Mesenchymal stem cell (in vitro differentiated cells and primary cell): ENCODE measurements around the gene DAAM2.

Source experiments
- DNase-seq: peaks from one replicate; pipeline ENCODE4 v3.0.0-alpha.2; 2013
- H2AFZ ChIP-seq: one replicate; pipeline ENCODE4 v1.6.1; 2013; ENCODE audit warnings: low read depth, mild to moderate bottlenecking, control low read depth, inconsistent platforms, low read length, moderate library complexity
- H2AK5ac ChIP-seq: 2 replicates; pipeline ENCODE4 v1.6.1; 2013; ENCODE audit warnings: low read length, moderate library complexity, mild to moderate bottlenecking, inconsistent platforms; ENCODE audit not compliant: severe bottlenecking
- H2BK120ac ChIP-seq: one replicate; pipeline ENCODE4 v1.6.1; 2013; ENCODE audit warnings: low read depth, mild to moderate bottlenecking, inconsistent platforms, low read length, moderate library complexity
- H2BK12ac ChIP-seq, 2 experiments: one replicate each; pipeline ENCODE4 v1.6.1; 2013; ENCODE audit warnings: inconsistent platforms in 2 of 2, low read length in 2 of 2, mild to moderate bottlenecking in 2 of 2, moderate library complexity in 2 of 2, control low read depth in 1 of 2
- H2BK15ac ChIP-seq: one replicate; pipeline ENCODE4 v1.6.1; 2013; ENCODE audit warnings: mild to moderate bottlenecking, low read depth, inconsistent platforms; ENCODE audit not compliant: poor library complexity, severe bottlenecking
- H2BK5ac ChIP-seq: 2 replicates; pipeline ENCODE4 v1.6.1; 2013; ENCODE audit warnings: low read depth, mild to moderate bottlenecking, low read length, control low read depth, inconsistent platforms; ENCODE audit not compliant: poor library complexity, severe bottlenecking
- H3K14ac ChIP-seq, 2 experiments: one replicate each; pipeline ENCODE4 v1.6.1; 2013; ENCODE audit warnings: inconsistent platforms in 2 of 2, low read length in 2 of 2, control low read depth in 1 of 2, mild to moderate bottlenecking in 1 of 2, moderate library complexity in 1 of 2
- H3K18ac ChIP-seq, 2 experiments: one replicate each; pipeline ENCODE4 v1.6.1; 2013; ENCODE audit warnings: inconsistent platforms in 2 of 2, low read length in 2 of 2, control low read depth in 1 of 2, low read depth in 1 of 2, mild to moderate bottlenecking in 1 of 2
- H3K23ac ChIP-seq, 2 experiments: one replicate each; pipeline ENCODE4 v1.6.1; 2013; ENCODE audit warnings: inconsistent platforms in 2 of 2, low read length in 2 of 2, mild to moderate bottlenecking in 2 of 2, moderate library complexity in 2 of 2, control low read depth in 1 of 2
- H3K27ac ChIP-seq: 2 replicates; pipeline ENCODE4 v1.5.1; 2013; ENCODE audit warnings: mild to moderate bottlenecking, moderate library complexity, low read length, control low read depth, inconsistent platforms; ENCODE audit not compliant: poor library complexity, severe bottlenecking
- H3K27me3 ChIP-seq, 2 experiments: 2 replicates each; pipeline versions ENCODE4 v1.6.1 to v1.7.0; 2013; ENCODE audit warnings: low read length in 2 of 2, mild to moderate bottlenecking in 2 of 2, moderate library complexity in 2 of 2, control low read depth in 1 of 2, inconsistent platforms in 1 of 2; ENCODE audit not compliant: control insufficient read depth in 1 of 2, insufficient read depth in 1 of 2
- H3K36me3 ChIP-seq, 2 experiments: 2 replicates each; pipeline versions ENCODE4 v1.6.1 to v1.7.0; 2013; ENCODE audit warnings: low read length in 2 of 2, control low read depth in 1 of 2, inconsistent platforms in 1 of 2, low read depth in 1 of 2, mild to moderate bottlenecking in 1 of 2; ENCODE audit not compliant: insufficient read depth in 2 of 2, control insufficient read depth in 1 of 2
- H3K4ac ChIP-seq, 2 experiments: one replicate each; pipeline ENCODE4 v1.6.1; 2013; ENCODE audit warnings: inconsistent platforms in 2 of 2, low read length in 2 of 2, mild to moderate bottlenecking in 2 of 2, moderate library complexity in 2 of 2, control low read depth in 1 of 2, low read depth in 1 of 2
- H3K4me1 ChIP-seq: 2 replicates; pipeline ENCODE4 v1.6.1; 2013; ENCODE audit warnings: low read depth, low read length, control low read depth; ENCODE audit not compliant: control insufficient read depth, insufficient read depth
- H3K4me2 ChIP-seq: 2 replicates; pipeline ENCODE4 v1.6.1; 2013; ENCODE audit warnings: low read length, mild to moderate bottlenecking, inconsistent platforms; ENCODE audit not compliant: poor library complexity, severe bottlenecking
- H3K4me3 ChIP-seq, 2 experiments: 2 replicates each; pipeline versions ENCODE4 v1.5.1 to v1.7.0; 2013; ENCODE audit warnings: low read length in 2 of 2, mild to moderate bottlenecking in 2 of 2, control low read depth in 1 of 2, low read depth in 1 of 2; ENCODE audit not compliant: insufficient read depth in 1 of 2
- H3K79me1 ChIP-seq: replicated peaks from 2 replicates; pipeline ENCODE4 v1.6.1; 2013; ENCODE audit warnings: mild to moderate bottlenecking, control low read depth, low read length, inconsistent platforms; ENCODE audit not compliant: poor library complexity, severe bottlenecking
- H3K9ac ChIP-seq: 2 replicates; pipeline ENCODE4 v1.7.0; 2013; ENCODE audit warnings: mild to moderate bottlenecking, low read length, moderate library complexity
- H3K9me3 ChIP-seq: 2 replicates; pipeline ENCODE4 v1.7.0; 2013; ENCODE audit warnings: mild to moderate bottlenecking, low read length; ENCODE audit not compliant: control insufficient read depth
- H4K8ac ChIP-seq: one replicate; pipeline ENCODE4 v1.6.1; 2013; ENCODE audit warnings: inconsistent platforms, mild to moderate bottlenecking, low read length, moderate library complexity
- H4K91ac ChIP-seq: one replicate; pipeline ENCODE4 v1.6.1; 2013; ENCODE audit warnings: mild to moderate bottlenecking, low read length, inconsistent platforms
- WGBS: methylation state at CpG from one replicate; pipeline ENCODE4 v1.1.7; 2013; ENCODE audit warnings: mixed read lengths; 5-methylcytosine and 5-hydroxymethylcytosine counted together

The DAAM2 gene

GRCh38 chr6:39910744-39911143 is 118.6 kb downstream of the DAAM2 start:
- H2AFZ ChIP-seq, result no peak overlapping the region

GRCh38 chr6:39911513-39912125 is 119.4 kb downstream of the DAAM2 start:
- Histone ChIP-seq H3K23ac (no peak overlapping the region), H4K8ac (no peak overlapping the region), H2BK120ac (no peak overlapping the region), H3K36me3 (peaks cover 51 to 55% of the 10 kb centered on the region in 2 experiments), H3K4ac (no peak overlapping the region), H3K27me3 (no peaks in the 10 kb centered on the region), H2BK5ac (no peak overlapping the region), H2AFZ (no peak overlapping the region), H3K4me3 (no peak overlapping the region), H3K9me3 (no peaks in the 10 kb centered on the region), H2BK12ac (no peak overlapping the region), H3K4me1 (peaks cover 2% of the 10 kb centered on the region), H4K91ac (no peak overlapping the region), H3K79me1 (peaks cover under 1% of the 10 kb centered on the region), H3K4me2 (no peak overlapping the region), H3K18ac (no peak overlapping the region), H3K9ac (no peak overlapping the region), H2BK15ac (no peak overlapping the region), H2AK5ac (no peak overlapping the region), H3K27ac (no peak overlapping the region), H3K14ac (no peak overlapping the region)
- 93% methylated on average over 10 of the region's 10 CpGs for WGBS
- no peak for DNase-seq

More at GRCh38 chr6:39910744-39911143, 118.6 kb downstream of the DAAM2 start:
- no peak overlapping the region for H3K23ac ChIP-seq
- no peaks in the 10 kb centered on the region for H3K79me1 ChIP-seq
- H3K27ac ChIP-seq, result no peak overlapping the region
- no peak overlapping the region for H3K14ac ChIP-seq
- H4K8ac ChIP-seq, result no peak overlapping the region
- H3K18ac ChIP-seq, result no peak overlapping the region
- no peak overlapping the region for H3K4me3 ChIP-seq
- H3K27me3 ChIP-seq, result no peaks in the 10 kb centered on the region
- peaks cover 51 to 58% of the 10 kb centered on the region in 2 experiments for H3K36me3 ChIP-seq
- no peak overlapping the region for H2BK12ac ChIP-seq
- H3K4ac ChIP-seq, result no peak overlapping the region
- no peak overlapping the region for H4K91ac ChIP-seq
- no peak overlapping the region for H2BK15ac ChIP-seq
- H3K9ac ChIP-seq, result no peak overlapping the region
- no peak for DNase-seq
- no peak overlapping the region for H3K4me2 ChIP-seq
- WGBS, result 100% methylated on average over 1 of the region's 2 CpGs
- H2BK120ac ChIP-seq, result no peak overlapping the region
- no peak overlapping the region for H2AK5ac ChIP-seq
- no peak overlapping the region for H2BK5ac ChIP-seq
- no peaks in the 10 kb centered on the region for H3K9me3 ChIP-seq
- H3K4me1 ChIP-seq, result peaks cover 2% of the 10 kb centered on the region

GRCh38 chr6:39912446-39912845 is 120.3 kb downstream of the DAAM2 start:
- Histone ChIP-seq H3K9ac (no peak overlapping the region), H2BK15ac (no peak overlapping the region), H4K91ac (no peak overlapping the region), H3K27ac (no peak overlapping the region), H3K4ac (no peak overlapping the region), H3K14ac (no peak overlapping the region), H2BK120ac (no peak overlapping the region), H3K4me2 (no peak overlapping the region), H3K18ac (no peak overlapping the region), H3K27me3 (no peaks in the 10 kb centered on the region), H2BK5ac (no peak overlapping the region), H3K4me3 (no peak overlapping the region), H3K36me3 (peaks cover 49 to 52% of the 10 kb centered on the region in 2 experiments), H2AFZ (no peak overlapping the region), H3K79me1 (peaks cover 3% of the 10 kb centered on the region), H3K23ac (no peak overlapping the region), H2AK5ac (no peak overlapping the region), H3K9me3 (no peaks in the 10 kb centered on the region), H2BK12ac (no peak overlapping the region), H4K8ac (no peak overlapping the region), H3K4me1 (peaks cover 2% of the 10 kb centered on the region)
- DNase-seq, result no peak
- WGBS, result 100% methylated on average over 3 of the region's 4 CpGs

GRCh38 chr6:39913391-39913916 is 121.3 kb downstream of the DAAM2 start:
- WGBS, result 99% methylated on average over 12 of the region's 12 CpGs
- Histone ChIP-seq H3K36me3 (peaks cover 44 to 49% of the 10 kb centered on the region in 2 experiments), H3K4me2 (no peak overlapping the region), H2AFZ (no peak overlapping the region), H4K91ac (no peak overlapping the region), H3K14ac (no peak overlapping the region), H3K9ac (no peak overlapping the region), H3K4me1 (peaks cover 2% of the 10 kb centered on the region), H2AK5ac (no peak overlapping the region), H2BK15ac (no peak overlapping the region), H3K79me1 (peaks cover 3% of the 10 kb centered on the region), H2BK12ac (no peak overlapping the region), H2BK5ac (no peak overlapping the region), H4K8ac (no peak overlapping the region), H2BK120ac (no peak overlapping the region), H3K18ac (no peak overlapping the region), H3K4ac (no peak overlapping the region), H3K4me3 (no peak overlapping the region), H3K23ac (no peak overlapping the region), H3K27ac (no peak overlapping the region), H3K27me3 (no peaks in the 10 kb centered on the region), H3K9me3 (no peaks in the 10 kb centered on the region)
- no peak for DNase-seq
